Peyer's patch (tissue), 4 donors: ENCODE results near the gene SIRT2. TPM values are rescaled to one million over a fixed set of nuclear protein-coding genes. Genes with fewer than 3 reads are reported as not detected.
"Not testable (repeated sequence)": the region's sequence is repeated elsewhere in the genome, so short reads cannot be mapped to it uniquely, and the experiment has no call there.

ENCODE experiments used
- DNase-seq, 3 donors: peaks; one replicate each; pipeline ENCODE4 v3.0.0-alpha.2; 2017 to 2019
- H3K27ac ChIP-seq, 4 donors: fragments of 200-600 bp; sonication (generic); one replicate each; pipeline ENCODE4 v1.5.1; 2016 to 2019
- H3K27me3 ChIP-seq, 2 donors: fragments of 200-600 bp; sonication (generic); one replicate each; pipeline ENCODE4 v1.5.1; 2019
- H3K36me3 ChIP-seq, 3 donors: fragments of 200-600 bp; sonication (generic); one replicate each; pipeline ENCODE4 v1.5.1; 2016 to 2019
- H3K4me1 ChIP-seq, 4 donors: fragments of 200-600 bp; sonication (generic); one replicate each; pipeline ENCODE4 v1.5.1; 2016 to 2019
- H3K4me3 ChIP-seq, 4 donors: fragments of 200-600 bp; sonication (generic); 1 replicate in 3 of 4; 2 replicates in 1 of 4; pipeline ENCODE4 v1.5.1; 2016 to 2019; ENCODE audit warnings: mild to moderate bottlenecking in 1 of 4
- H3K9me3 ChIP-seq, 4 donors: fragments of 200-600 bp; sonication (generic); one replicate each; pipeline ENCODE4 v1.5.1; 2016 to 2019; ENCODE audit warnings: mild to moderate bottlenecking in 1 of 4
- POLR2A ChIP-seq, 2 donors: fragments of 450-650 bp; IDR thresholded peaks; one replicate each; pipeline ENCODE4 v1.5.1; 2017; ENCODE audit warnings: antibody characterized with exemption in 2 of 2, mild to moderate bottlenecking in 2 of 2, moderate library complexity in 2 of 2
- total RNA-seq, 4 donors: library from RNA; depleted of rRNA; stranded (reverse); fragments of >200 nt; gene quantifications; one replicate each; pipeline ENCODE4 v1.1.0, GENCODE V29; 2016
- TF ChIP-seq, protein P1 (sequence below), 6 experiments: fragments of 450-650 bp in 4 of 6; fragments of 200-600 bp in 2 of 6; sonication (generic) in 1 of 6; IDR thresholded peaks; one replicate each; pipeline ENCODE4 v1.5.1; 2017 to 2019; ENCODE audit warnings: antibody characterized with exemption in 6 of 6, mild to moderate bottlenecking in 3 of 6, moderate library complexity in 1 of 6

Gene SIRT2
- total RNA-seq, 4 donors from 2014 or later = 40.4 to 90.9 (median 78.6) TPM

DNA sequence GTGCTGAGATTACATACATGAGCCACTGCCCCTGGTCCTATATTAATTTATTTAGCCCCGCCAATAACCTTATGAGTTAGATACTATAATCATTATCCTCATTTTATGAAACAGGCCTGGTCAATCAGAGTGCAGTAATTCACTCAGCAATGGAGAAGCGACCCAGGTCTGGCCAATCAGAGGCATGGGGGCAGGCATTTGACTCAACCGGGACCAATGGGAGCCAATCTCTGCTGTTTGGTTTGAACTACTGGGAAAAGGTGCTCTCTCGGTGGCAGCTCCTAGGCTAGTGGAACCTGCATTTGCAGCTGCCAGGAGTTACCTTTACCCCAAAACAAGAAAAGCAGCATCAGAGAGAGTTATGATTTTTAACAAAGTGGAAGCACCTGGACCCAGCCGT, 6.6 kb downstream of the SIRT2 start:
- no peak for DNase-seq
- H3K27me3 ChIP-seq = no peaks in the 10 kb centered on the region
- no peaks in the 10 kb centered on the region for H3K4me1 ChIP-seq
- TF ChIP-seq, protein P1, sequence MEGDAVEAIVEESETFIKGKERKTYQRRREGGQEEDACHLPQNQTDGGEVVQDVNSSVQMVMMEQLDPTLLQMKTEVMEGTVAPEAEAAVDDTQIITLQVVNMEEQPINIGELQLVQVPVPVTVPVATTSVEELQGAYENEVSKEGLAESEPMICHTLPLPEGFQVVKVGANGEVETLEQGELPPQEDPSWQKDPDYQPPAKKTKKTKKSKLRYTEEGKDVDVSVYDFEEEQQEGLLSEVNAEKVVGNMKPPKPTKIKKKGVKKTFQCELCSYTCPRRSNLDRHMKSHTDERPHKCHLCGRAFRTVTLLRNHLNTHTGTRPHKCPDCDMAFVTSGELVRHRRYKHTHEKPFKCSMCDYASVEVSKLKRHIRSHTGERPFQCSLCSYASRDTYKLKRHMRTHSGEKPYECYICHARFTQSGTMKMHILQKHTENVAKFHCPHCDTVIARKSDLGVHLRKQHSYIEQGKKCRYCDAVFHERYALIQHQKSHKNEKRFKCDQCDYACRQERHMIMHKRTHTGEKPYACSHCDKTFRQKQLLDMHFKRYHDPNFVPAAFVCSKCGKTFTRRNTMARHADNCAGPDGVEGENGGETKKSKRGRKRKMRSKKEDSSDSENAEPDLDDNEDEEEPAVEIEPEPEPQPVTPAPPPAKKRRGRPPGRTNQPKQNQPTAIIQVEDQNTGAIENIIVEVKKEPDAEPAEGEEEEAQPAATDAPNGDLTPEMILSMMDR (IDR thresholded peaks at IDR 0.05) = no peak
- TF ChIP-seq POLR2A (IDR thresholded peaks at IDR 0.05) = no peak
- no peak overlapping the region for H3K27ac ChIP-seq
- H3K4me3 ChIP-seq = no peak overlapping the region
- no peaks in the 10 kb centered on the region for H3K9me3 ChIP-seq
- H3K36me3 ChIP-seq = peaks cover 0 to 39% (median 0%) of the 10 kb centered on the region in 3 donors

DNA sequence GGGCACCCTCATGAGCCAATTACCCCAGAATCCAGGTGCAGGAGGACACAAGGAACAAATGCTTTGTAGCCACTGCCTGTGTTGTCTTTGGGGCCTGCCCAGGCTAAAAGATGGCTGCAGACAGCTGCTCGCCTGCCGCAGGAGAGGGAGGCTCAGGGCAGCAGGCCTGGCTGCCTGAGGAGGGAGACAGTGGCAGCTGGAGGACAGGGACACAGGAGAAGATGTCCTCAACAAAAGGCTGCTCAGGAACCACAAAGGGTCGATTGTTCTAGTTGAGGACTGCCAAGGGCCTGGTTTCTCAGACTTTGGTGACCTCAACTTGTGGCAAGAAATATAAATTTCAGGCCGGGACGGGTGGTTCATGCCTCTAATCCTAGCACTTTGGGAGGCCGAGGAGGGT, 7.6 kb downstream of the SIRT2 start:
- peaks cover 0 to 42% (median 0%) of the 10 kb centered on the region in 3 donors for H3K36me3 ChIP-seq

DNA sequence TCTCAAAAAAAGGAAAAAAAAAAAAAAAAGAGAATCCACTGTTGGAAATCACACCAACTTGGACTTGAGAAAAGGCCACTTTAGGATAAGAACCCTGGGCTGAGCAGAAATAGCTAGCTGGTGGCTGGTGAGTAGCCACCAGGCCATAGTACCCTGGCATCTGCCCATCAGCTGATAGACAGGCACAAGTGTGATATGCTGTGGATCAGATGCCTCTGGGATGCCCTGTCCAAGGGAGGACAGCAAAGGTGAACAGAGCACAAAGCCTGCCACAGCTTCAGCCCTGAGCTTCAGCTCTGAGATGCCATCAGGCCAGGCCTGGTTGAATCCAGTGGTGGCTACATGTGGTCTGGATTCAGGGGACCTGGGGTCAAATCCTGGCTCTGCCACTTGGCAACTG, 8.7 kb downstream of the SIRT2 start:
- Histone ChIP-seq H3K4me3 (no peak overlapping the region), H3K36me3 (peaks cover 0 to 42% (median 0%) of the 10 kb centered on the region in 3 donors), H3K4me1 (no peaks in the 10 kb centered on the region), H3K9me3 (no peaks in the 10 kb centered on the region), H3K27ac (no peak overlapping the region), H3K27me3 (no peaks in the 10 kb centered on the region)
- TF ChIP-seq POLR2A (IDR thresholded peaks at IDR 0.05) = no peak
- TF ChIP-seq, protein P1 (IDR thresholded peaks at IDR 0.05) = no peak
- DNase-seq = no peak

More for the DNA sequence above, 7.6 kb downstream of the SIRT2 start:
- H3K27me3 ChIP-seq = no peaks in the 10 kb centered on the region
- H3K9me3 ChIP-seq = no peaks in the 10 kb centered on the region
- TF ChIP-seq POLR2A (IDR thresholded peaks at IDR 0.05) = no peak
- TF ChIP-seq, protein P1 (IDR thresholded peaks at IDR 0.05) = no peak
- H3K27ac ChIP-seq = no peak overlapping the region
- no peaks in the 10 kb centered on the region for H3K4me1 ChIP-seq
- DNase-seq = no peak
- no peak overlapping the region for H3K4me3 ChIP-seq

DNA sequence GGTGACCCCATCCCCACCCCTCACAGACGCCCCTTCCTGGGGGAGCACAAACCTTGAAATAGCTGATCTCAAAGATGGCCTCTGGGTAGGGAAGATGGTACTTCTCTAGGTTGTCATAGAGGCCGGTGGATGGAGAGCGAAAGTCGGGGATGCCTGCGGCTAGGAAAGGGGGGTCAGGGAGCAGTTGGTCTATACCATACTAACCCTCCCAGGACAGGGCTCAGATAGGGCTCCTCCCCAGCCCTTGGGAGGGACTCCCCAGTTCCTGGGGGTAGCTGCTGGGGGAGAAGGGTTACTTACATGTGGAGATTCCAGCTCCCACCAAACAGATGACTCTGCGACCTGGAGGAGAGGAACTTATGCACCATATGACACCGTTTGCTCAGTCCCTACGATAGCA, 9.6 kb downstream of the SIRT2 start:
- DNase-seq = no peak
- Histone ChIP-seq H3K27me3 (no peaks in the 10 kb centered on the region), H3K36me3 (peaks cover 0 to 42% (median 0%) of the 10 kb centered on the region in 3 donors), H3K27ac (no peak overlapping the region), H3K4me1 (no peaks in the 10 kb centered on the region), H3K9me3 (no peaks in the 10 kb centered on the region), H3K4me3 (no peak overlapping the region)
- no peak for TF ChIP-seq POLR2A (IDR thresholded peaks at IDR 0.05)
- TF ChIP-seq, protein P1 (IDR thresholded peaks at IDR 0.05) = no peak

- H3K4me1 ChIP-seq = no peaks in the 10 kb centered on the region
- no peak overlapping the region for H3K27ac ChIP-seq
- H3K36me3 ChIP-seq = peaks cover 0 to 42% (median 0%) of the 10 kb centered on the region in 3 donors
- DNase-seq = no peak
- no peaks in the 10 kb centered on the region for H3K27me3 ChIP-seq
- no peak overlapping the region for H3K4me3 ChIP-seq
- TF ChIP-seq POLR2A (IDR thresholded peaks at IDR 0.05) = no peak
- TF ChIP-seq, protein P1 (IDR thresholded peaks at IDR 0.05) = no peak
- no peaks in the 10 kb centered on the region for H3K9me3 ChIP-seq
Observed at GRCh38 chr19:38888876-38889275, 10.5 kb downstream of the SIRT2 start.

GRCh38 chr19:38884691-38885090, 14.7 kb downstream of the SIRT2 start:
- H3K4me3 ChIP-seq, H3K9me3 ChIP-seq, DNase-seq, H3K27me3 ChIP-seq, H3K27ac ChIP-seq, H3K4me1 ChIP-seq: not testable (repeated sequence)
- H3K36me3 ChIP-seq = peaks cover 0 to 51% (median 0%) of the 10 kb centered on the region in 3 donors
